IMR-90 (cell line): ENCODE measurements around the gene ATP6V0A4. TPM values are rescaled to one million over a fixed set of nuclear protein-coding genes. Genes with fewer than 3 reads are reported as not detected.

Experiments used
- ATAC-seq: fragments of 200-7000 bp; cut with Tn5 transposase; 2 replicates; pipeline ENCODE4 v1.9.1; 2020; ENCODE audit warnings: low read depth, mild to moderate bottlenecking, moderate library complexity
- BruUV-seq: library from RNA; stranded (reverse); fragments of 400-500 nt; replicated peaks from 2 replicates; lab custom pipeline; 2021; lab: Mats Ljungman, UMichigan
- CTCF ChIA-PET: fragments of 300-600 bp; formaldehyde crosslinking; extraction: SDS; loops from one replicate; lab custom pipeline; 2021; ENCODE audit warnings: antibody characterized with exemption; lab: Yijun Ruan, JAX
- POLR2A ChIA-PET: fragments of 300-600 bp; sonication (Branson Sonifier 250); formaldehyde crosslinking; loops from one replicate; lab custom pipeline; 2022; ENCODE audit warnings: antibody characterized with exemption; ENCODE audit not compliant: unreplicated experiment; lab: Charles Lee
- DNase-seq: peaks from one replicate; pipeline ENCODE4 v3.0.0; 2013
- H2AFZ ChIP-seq: replicated peaks from 2 replicates; pipeline ENCODE3; 2013; ENCODE audit warnings: low read length, mild to moderate bottlenecking; ENCODE audit not compliant: poor library complexity
- H2AK5ac ChIP-seq: 2 replicates; pipeline ENCODE4 v1.6.1; 2013; ENCODE audit warnings: low read depth, low read length, inconsistent platforms
- H2AK9ac ChIP-seq: replicated peaks from 2 replicates; pipeline ENCODE3; 2013; ENCODE audit warnings: mild to moderate bottlenecking, low read depth, low read length, moderate library complexity; ENCODE audit not compliant: poor library complexity
- H2BK120ac ChIP-seq: 2 replicates; pipeline ENCODE4 v1.6.1; 2013; ENCODE audit warnings: low read depth, low read length, inconsistent platforms
- H2BK15ac ChIP-seq: 3 replicates; pipeline ENCODE4 v1.6.1; 2013; ENCODE audit warnings: low read depth, low read length, inconsistent platforms
- H2BK20ac ChIP-seq: 2 replicates; pipeline ENCODE4 v1.6.1; 2013; ENCODE audit warnings: low read depth, mild to moderate bottlenecking, inconsistent platforms, low read length, moderate library complexity
- H2BK5ac ChIP-seq: 2 replicates; pipeline ENCODE4 v1.6.1; 2013; ENCODE audit warnings: mild to moderate bottlenecking, low read depth, low read length, inconsistent platforms; ENCODE audit not compliant: poor library complexity, severe bottlenecking
- H3K14ac ChIP-seq: replicated peaks from 2 replicates; pipeline ENCODE4 v1.6.1; 2013; ENCODE audit warnings: low read depth, low read length, inconsistent platforms
- H3K18ac ChIP-seq: 2 replicates; pipeline ENCODE4 v1.6.1; 2013; ENCODE audit warnings: low read depth, low read length, control low read depth
- H3K23ac ChIP-seq: 2 replicates; pipeline ENCODE4 v1.6.1; 2013; ENCODE audit warnings: low read depth, low read length, inconsistent platforms
- H3K27ac ChIP-seq: 2 replicates; pipeline ENCODE4 v1.5.1; 2013; ENCODE audit warnings: mild to moderate bottlenecking, control low read depth, low read length; ENCODE audit not compliant: insufficient read depth
- H3K27me3 ChIP-seq: 2 replicates; pipeline ENCODE4 v1.6.1; 2013; ENCODE audit warnings: low read length; ENCODE audit not compliant: control insufficient read depth, insufficient read depth
- H3K36me3 ChIP-seq: 2 replicates; pipeline ENCODE4 v1.6.1; 2013; ENCODE audit warnings: low read length, mixed read lengths; ENCODE audit not compliant: control insufficient read depth, insufficient read depth
- H3K4ac ChIP-seq: 2 replicates; pipeline ENCODE4 v1.6.1; 2013; ENCODE audit warnings: low read depth, low read length, inconsistent platforms
- H3K4me1 ChIP-seq: 2 replicates; pipeline ENCODE4 v1.6.1; 2013; ENCODE audit warnings: low read length, mixed read lengths; ENCODE audit not compliant: control insufficient read depth, insufficient read depth
- H3K4me2 ChIP-seq: 2 replicates; pipeline ENCODE4 v1.6.1; 2013; ENCODE audit warnings: low read depth, mild to moderate bottlenecking, control low read depth, low read length, moderate library complexity
- H3K4me3 ChIP-seq: 2 replicates; pipeline ENCODE4 v1.5.1; 2013; ENCODE audit warnings: low read depth, mild to moderate bottlenecking, control low read depth, low read length, moderate library complexity; ENCODE audit not compliant: insufficient read depth
- H3K56ac ChIP-seq: 2 replicates; pipeline ENCODE4 v1.6.1; 2013; ENCODE audit warnings: low read length, inconsistent platforms; ENCODE audit not compliant: insufficient read depth; ENCODE audit errors: extremely low read depth
- H3K79me1 ChIP-seq, 2 experiments: 2 replicates each; pipeline ENCODE4 v1.6.1; 2013; ENCODE audit warnings: low read length in 2 of 2, inconsistent platforms in 1 of 2, low read depth in 1 of 2
- H3K9ac ChIP-seq: 2 replicates; pipeline ENCODE4 v1.6.1; 2013; ENCODE audit warnings: low read depth, low read length, control low read depth
- H3K9me1 ChIP-seq: 2 replicates; pipeline ENCODE4 v1.6.1; 2013; ENCODE audit warnings: low read length, inconsistent platforms; ENCODE audit not compliant: insufficient read depth
- H3K9me3 ChIP-seq: 2 replicates; pipeline ENCODE4 v1.6.1; 2013; ENCODE audit warnings: low read length; ENCODE audit not compliant: control insufficient read depth, insufficient read depth
- H4K20me1 ChIP-seq: 2 replicates; pipeline ENCODE4 v1.6.1; 2013; ENCODE audit warnings: low read length, inconsistent platforms; ENCODE audit not compliant: insufficient read depth
- H4K5ac ChIP-seq: 2 replicates; pipeline ENCODE4 v1.6.1; 2013; ENCODE audit warnings: mild to moderate bottlenecking, low read depth, low read length, control low read depth
- H4K8ac ChIP-seq, 2 experiments: 2 replicates each; pipeline ENCODE4 v1.6.1; 2013; ENCODE audit warnings: low read depth in 2 of 2, low read length in 2 of 2, control low read depth in 1 of 2, inconsistent platforms in 1 of 2
- H4K91ac ChIP-seq: 2 replicates; pipeline ENCODE4 v1.6.1; 2013; ENCODE audit warnings: low read depth, low read length, inconsistent platforms; ENCODE audit not compliant: insufficient read depth
- BHLHE40 ChIP-seq: fragments of 150-350 bp; IDR thresholded peaks from 2 replicates; pipeline ENCODE4 v1.6.1; 2016; ENCODE audit warnings: mild to moderate bottlenecking, low read depth, low read length
- CEBPB ChIP-seq: IDR thresholded peaks from 2 replicates; pipeline ENCODE4 v1.6.1; 2012; ENCODE audit warnings: low read depth, low read length, improper control_type of control experiment
- CHD1 ChIP-seq: IDR thresholded peaks from 2 replicates; pipeline ENCODE4 v1.6.1; 2012; ENCODE audit warnings: low read depth, low read length, improper control_type of control experiment
- CTCF ChIP-seq: conservative IDR thresholded peaks from 2 replicates; pipeline ENCODE4 v1.5.1; 2012; ENCODE audit warnings: mild to moderate bottlenecking, low read depth, low read length, improper control_type of control experiment
- ELK1 ChIP-seq: fragments of 150-350 bp; IDR thresholded peaks from 2 replicates; pipeline ENCODE4 v1.6.1; 2016; ENCODE audit warnings: low read depth, mild to moderate bottlenecking, low read length, moderate library complexity, borderline replicate concordance
- FOS ChIP-seq: fragments of 150-350 bp; IDR thresholded peaks from 2 replicates; pipeline ENCODE4 v1.6.1; 2016; ENCODE audit warnings: low read depth, low read length
- MAFK ChIP-seq: IDR thresholded peaks from 2 replicates; pipeline ENCODE4 v1.6.1; 2012; ENCODE audit warnings: low read depth, low read length, improper control_type of control experiment
- MAZ ChIP-seq: IDR thresholded peaks from 2 replicates; pipeline ENCODE4 v1.6.1; 2012; ENCODE audit warnings: low read depth, mild to moderate bottlenecking, low read length, improper control_type of control experiment, moderate library complexity, borderline replicate concordance
- MXI1 ChIP-seq: IDR thresholded peaks from 2 replicates; pipeline ENCODE4 v1.6.1; 2012; ENCODE audit warnings: low read depth, mild to moderate bottlenecking, low read length, moderate library complexity, borderline replicate concordance
- NFE2L2 ChIP-seq: fragments of 150-350 bp; IDR thresholded peaks from 2 replicates; pipeline ENCODE4 v1.6.1; 2016; ENCODE audit warnings: low read depth, mild to moderate bottlenecking, low read length
- POLR2A ChIP-seq: IDR thresholded peaks from 2 replicates; pipeline ENCODE4 v1.6.1; 2012; ENCODE audit warnings: mild to moderate bottlenecking, low read depth, low read length
- RAD21 ChIP-seq: IDR thresholded peaks from 2 replicates; pipeline ENCODE4 v1.6.1; 2012; ENCODE audit warnings: low read length, improper control_type of control experiment
- RCOR1 ChIP-seq: IDR thresholded peaks from 2 replicates; pipeline ENCODE4 v1.6.1; 2012; ENCODE audit warnings: mild to moderate bottlenecking, low read length, improper control_type of control experiment; ENCODE audit not compliant: insufficient replicate concordance
- RFX5 ChIP-seq: IDR thresholded peaks from 2 replicates; pipeline ENCODE4 v1.8.0; 2012; ENCODE audit warnings: low read depth, mild to moderate bottlenecking, low read length, moderate library complexity
- SMC3 ChIP-seq: fragments of 150-350 bp; IDR thresholded peaks from 2 replicates; pipeline ENCODE4 v1.6.1; 2016; ENCODE audit warnings: low read depth, mild to moderate bottlenecking, antibody characterized with exemption, low read length, moderate library complexity
- USF2 ChIP-seq: fragments of 150-350 bp; IDR thresholded peaks from 2 replicates; pipeline ENCODE4 v1.6.1; 2017; ENCODE audit warnings: mild to moderate bottlenecking, antibody characterized with exemption, low read length, low read depth
- WGBS, 2 experiments: methylation state at CpG; one replicate each; pipeline versions ENCODE4 v1.1.5 to v1.1.7; 2013; ENCODE audit warnings: missing lambda C conversion rate in 2 of 2; ENCODE audit not compliant: insufficient read length in 1 of 2; ENCODE audit errors: extremely low coverage in 2 of 2; 5-methylcytosine and 5-hydroxymethylcytosine counted together
- dilution Hi-C: fragments of 300-500 bp; cut with HindIII; formaldehyde crosslinking; loops from one replicate; pipeline ENCODE4 v1.14.3; 2018; ENCODE audit warnings: low sequenced_read_pairs; ENCODE audit not compliant: unreplicated experiment
- in situ Hi-C: fragments of 300-500 bp; cut with MboI; formaldehyde crosslinking; loops from 3 replicates; pipeline ENCODE4 v1.14.3; 2019; ENCODE audit warnings: low sequenced_read_pairs, inconsistent platforms, mixed read lengths
- intact Hi-C: fragments of 100-400 bp; cut with micrococcal nuclease; formaldehyde crosslinking; loops from 2 replicates; pipeline ENCODE4 v1.10.0; 2022
- polyA plus RNA-seq, 3 experiments: library from polyadenylated mRNA; depleted of rRNA; stranded (reverse); fragments of >200 nt; gene quantifications; 2 replicates each; pipeline ENCODE4 v1.2.3, GENCODE V29; 2012; ENCODE audit warnings: low replicate concordance in 1 of 3
- total RNA-seq: library from RNA; depleted of rRNA; stranded (reverse); fragments of >200 nt; gene quantifications from 2 replicates; pipeline ENCODE4 v1.2.3, GENCODE V29; 2012

ATP6V0A4 gene
- total and polyA plus RNA-seq, 2 of the 4 experiments (the other 2 are of a cell fraction), result 0.05 to 0.18 TPM

GRCh38 chr7:138813945-138814344 is 15.9 kb upstream of the ATP6V0A4 start:
- dilution Hi-C loops, result no loop called here
- Histone ChIP-seq H3K36me3 (no peaks in the 10 kb centered on the region), H3K27me3 (no peaks in the 10 kb centered on the region; the same call in 1 of the 2 replicates), H3K23ac (no peak overlapping the region), H3K4me1 (no peaks in the 10 kb centered on the region), H3K56ac (no peak overlapping the region), H4K91ac (no peak overlapping the region), H3K4me2 (no peak overlapping the region), H2BK120ac (no peak overlapping the region), H4K20me1 (no peaks in the 10 kb centered on the region), H2AK5ac (no peak overlapping the region), H3K9me1 (no peaks in the 10 kb centered on the region), H3K4me3 (no peak overlapping the region), H3K79me1 (no peaks in the 10 kb centered on the region), H2AFZ (no peak overlapping the region), H4K8ac (no peak overlapping the region), H2BK20ac (no peak overlapping the region), H3K4ac (no peak overlapping the region), H2AK9ac (no peak overlapping the region), H3K9ac (no peak overlapping the region), H3K14ac (no peak overlapping the region), H3K27ac (no peak overlapping the region), H2BK15ac (no peak overlapping the region), H3K9me3 (no peaks in the 10 kb centered on the region), H2BK5ac (no peak overlapping the region), H3K18ac (no peak overlapping the region), H4K5ac (no peak overlapping the region)
- no peak for ATAC-seq
- no peak for TF ChIP-seq MXI1
- no peak for TF ChIP-seq MAFK
- no peak for TF ChIP-seq NFE2L2
- TF ChIP-seq FOS, result no peak
- TF ChIP-seq ELK1, result no peak
- no peak for TF ChIP-seq USF2
- TF ChIP-seq CHD1, result no peak
- TF ChIP-seq RFX5, result no peak
- no peak for TF ChIP-seq MAZ
- no peak for TF ChIP-seq SMC3
- TF ChIP-seq CEBPB, result no peak
- TF ChIP-seq POLR2A, result no peak
- no peak for TF ChIP-seq BHLHE40
- TF ChIP-seq RCOR1, result no peak
- TF ChIP-seq RAD21, result no peak
- no peak for TF ChIP-seq CTCF
- WGBS, 2 experiments, result no CpG with 5 or more reads among the region's 2 CpGs
- no TSS peak for BruUV-seq
- in situ Hi-C loops, result no loop called here
- CTCF ChIA-PET, result no interaction called here
- intact Hi-C loops, result no loop called here
- POLR2A ChIA-PET, result no interaction called here
- no peak for DNase-seq
